ENCODE measurements around the gene HSPA12A.

HSPA12A gene

DNA sequence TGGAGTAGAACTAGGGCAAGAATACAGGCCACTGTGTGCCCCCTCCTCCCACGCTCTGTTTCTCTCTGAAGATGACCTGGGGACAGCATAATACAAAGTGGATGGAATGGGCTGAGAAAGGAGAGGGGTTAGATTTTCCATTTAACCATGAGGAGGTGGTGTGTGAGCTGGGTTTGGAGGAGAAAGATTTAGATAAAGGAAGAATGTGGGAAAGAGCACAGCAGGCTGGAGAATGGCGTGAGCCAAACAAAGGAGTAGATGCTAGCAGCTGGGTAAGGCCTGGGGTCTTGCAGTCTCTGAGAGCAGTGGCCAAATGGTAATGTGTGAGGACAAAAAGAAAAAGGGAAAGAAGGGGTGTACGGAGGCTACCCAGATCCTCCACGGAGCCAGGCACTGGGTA lies 113.0 kb downstream of the HSPA12A start:
- Histone ChIP-seq H3K9me3 (ENCODE audit: control insufficient read depth, low read length) (no peaks in the 10 kb centered on the region), H3K4me3 (ENCODE audit: extremely low read depth, insufficient read depth, low read length, poor library complexity, severe bottlenecking) (no peak overlapping the region), H3K27ac (ENCODE audit: low read depth, low read length, severe bottlenecking) (no peak overlapping the region), H3K36me3 (ENCODE audit: control insufficient read depth, insufficient read depth, low read length) (no peaks in the 10 kb centered on the region), H3K4me1 (ENCODE audit: control insufficient read depth, insufficient read depth, low read length, poor library complexity, severe bottlenecking) (no peaks in the 10 kb centered on the region)
- WGBS, 2 experiments (ENCODE audit: insufficient coverage in 2 of 2): 68 to 88% methylated on average over 4 of the region's 4 CpGs

DNA sequence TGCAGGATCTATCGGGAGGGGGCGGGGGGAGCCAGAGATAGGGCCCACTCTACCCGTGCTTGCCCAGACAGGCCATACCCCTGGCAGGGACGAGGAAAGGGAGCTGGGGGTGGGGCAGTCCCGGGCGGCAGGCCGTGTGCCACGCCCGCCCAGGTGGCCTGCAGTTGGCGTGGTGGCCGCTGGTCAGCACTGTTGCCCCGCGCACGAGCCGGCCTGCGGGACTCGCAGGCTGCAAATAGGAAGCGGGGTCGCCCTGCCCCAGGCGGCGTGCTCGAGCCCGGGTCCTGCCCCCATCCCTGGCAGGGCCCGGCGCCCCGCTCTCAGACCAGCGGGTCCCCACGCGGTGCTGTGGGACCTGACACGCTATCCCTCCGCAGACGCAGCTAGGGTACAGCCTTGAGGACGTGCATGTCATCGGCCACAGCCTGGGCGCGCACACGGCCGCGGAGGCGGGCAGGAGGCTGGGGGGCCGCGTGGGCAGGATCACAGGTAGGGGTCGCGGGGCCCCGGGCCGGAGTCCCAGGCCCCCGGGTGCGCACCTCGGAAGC lies 114.9 kb downstream of the HSPA12A start:
- WGBS, 2 experiments (ENCODE audit: insufficient coverage in 2 of 2): 40 to 61% methylated on average over 44 to 46 of the region's 49 CpGs
- Histone ChIP-seq H3K4me1 (ENCODE audit: control insufficient read depth, insufficient read depth, low read length, poor library complexity, severe bottlenecking) (no peaks in the 10 kb centered on the region), H3K36me3 (ENCODE audit: control insufficient read depth, insufficient read depth, low read length) (no peaks in the 10 kb centered on the region), H3K4me3 (ENCODE audit: extremely low read depth, insufficient read depth, low read length, poor library complexity, severe bottlenecking) (peak overlapping the region; percentile 14), H3K9me3 (ENCODE audit: control insufficient read depth, low read length) (no peaks in the 10 kb centered on the region), H3K27ac (ENCODE audit: low read depth, low read length, severe bottlenecking) (no peak overlapping the region)

DNA sequence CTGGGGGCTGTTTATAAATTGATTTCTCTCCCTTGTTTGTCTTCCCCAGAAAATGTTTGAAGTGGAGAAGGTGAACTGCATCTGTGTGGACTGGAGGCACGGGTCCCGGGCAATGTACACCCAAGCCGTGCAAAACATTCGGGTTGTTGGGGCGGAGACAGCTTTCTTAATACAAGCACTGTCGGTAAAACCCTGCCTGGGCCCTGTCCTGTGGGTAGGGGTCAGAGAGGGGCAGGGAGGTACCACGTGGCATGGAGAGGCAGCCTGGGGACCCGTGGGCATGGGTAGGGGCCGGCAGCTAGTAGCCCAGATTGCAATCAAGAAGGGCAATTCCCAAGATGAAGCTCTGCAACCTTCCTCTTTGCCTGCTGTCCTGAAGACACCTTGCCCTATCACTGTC lies 115.6 kb downstream of the HSPA12A start:
- no peaks in the 10 kb centered on the region for H3K4me1 ChIP-seq (ENCODE audit: control insufficient read depth, insufficient read depth, low read length, poor library complexity, severe bottlenecking)
- WGBS, 2 experiments (ENCODE audit: insufficient coverage in 2 of 2): 82 to 90% methylated on average over 8 to 9 of the region's 9 CpGs
- H3K27ac ChIP-seq (ENCODE audit: low read depth, low read length, severe bottlenecking): no peak overlapping the region
- no peaks in the 10 kb centered on the region for H3K9me3 ChIP-seq (ENCODE audit: control insufficient read depth, low read length)
- H3K4me3 ChIP-seq (ENCODE audit: extremely low read depth, insufficient read depth, low read length, poor library complexity, severe bottlenecking): no peak overlapping the region
- no peaks in the 10 kb centered on the region for H3K36me3 ChIP-seq (ENCODE audit: control insufficient read depth, insufficient read depth, low read length)

DNA sequence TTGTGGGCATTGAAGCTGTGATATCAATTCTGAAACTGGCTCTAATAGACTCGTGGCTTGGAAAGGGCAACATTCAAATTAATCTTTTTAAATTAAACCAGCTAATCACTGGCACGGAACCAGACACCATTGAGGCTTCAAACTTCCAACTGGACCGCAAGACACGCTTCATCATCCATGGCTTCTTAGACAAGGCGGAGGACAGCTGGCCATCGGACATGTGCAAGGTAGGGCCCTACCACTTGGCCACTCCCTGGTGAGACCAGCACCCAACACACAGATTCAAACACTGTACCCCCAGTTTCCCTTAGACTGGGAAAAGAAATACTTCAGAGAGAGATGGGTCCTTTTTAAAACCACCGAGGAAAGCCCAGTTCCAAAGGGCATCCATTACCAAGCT lies 116.5 kb downstream of the HSPA12A start:
- Histone ChIP-seq H3K4me1 (ENCODE audit: control insufficient read depth, insufficient read depth, low read length, poor library complexity, severe bottlenecking) (no peaks in the 10 kb centered on the region), H3K36me3 (ENCODE audit: control insufficient read depth, insufficient read depth, low read length) (no peaks in the 10 kb centered on the region), H3K9me3 (ENCODE audit: control insufficient read depth, low read length) (no peaks in the 10 kb centered on the region), H3K27ac (ENCODE audit: low read depth, low read length, severe bottlenecking) (no peak overlapping the region), H3K4me3 (ENCODE audit: extremely low read depth, insufficient read depth, low read length, poor library complexity, severe bottlenecking) (no peak overlapping the region)
- WGBS, 2 experiments (ENCODE audit: insufficient coverage in 2 of 2): 87 to 92% methylated on average over 5 to 7 of the region's 7 CpGs

DNA sequence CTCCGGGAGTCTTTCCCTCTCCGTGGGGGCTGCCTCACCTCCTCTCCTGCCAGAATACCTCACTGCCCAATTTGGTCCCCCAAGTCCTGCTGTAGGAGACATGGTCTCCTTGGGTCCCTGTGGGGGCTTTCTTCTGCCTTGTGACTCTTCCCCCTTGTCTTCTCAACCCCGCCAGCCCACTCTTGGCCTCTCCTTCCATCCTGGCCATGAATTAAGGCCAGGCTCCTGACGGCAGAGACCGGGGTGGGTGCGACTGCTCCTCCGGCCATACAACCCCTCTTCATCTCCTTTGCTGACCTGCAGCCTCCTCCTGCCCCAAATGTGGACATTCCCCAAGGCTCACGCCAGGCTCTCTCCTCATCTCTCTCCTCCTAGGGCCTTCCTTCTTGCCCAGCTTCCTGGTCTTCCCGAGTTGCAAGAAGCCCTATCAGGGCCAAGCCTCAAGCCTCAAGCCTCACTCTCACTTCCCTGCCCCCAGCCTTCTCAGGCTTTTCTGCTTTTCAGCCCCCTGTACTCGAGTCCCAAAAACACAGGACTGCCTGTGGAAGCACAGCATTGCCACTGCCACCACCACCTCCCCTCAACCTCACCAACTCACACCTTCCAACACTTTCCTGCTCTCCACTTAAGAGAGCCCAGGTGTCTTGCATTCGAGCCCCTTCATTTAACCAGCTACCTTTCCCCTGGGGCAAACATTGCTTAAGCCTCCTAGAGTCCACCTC lies 120.3 kb downstream of the HSPA12A start:
- H3K27ac ChIP-seq (ENCODE audit: low read depth, low read length, severe bottlenecking): no peak overlapping the region
- no peaks in the 10 kb centered on the region for H3K9me3 ChIP-seq (ENCODE audit: control insufficient read depth, low read length)
- H3K36me3 ChIP-seq (ENCODE audit: control insufficient read depth, insufficient read depth, low read length): no peaks in the 10 kb centered on the region
- 90 to 95% methylated on average over 10 to 11 of the region's 11 CpGs for WGBS, 2 experiments (ENCODE audit: insufficient coverage in 2 of 2)
- no peak overlapping the region for H3K4me3 ChIP-seq (ENCODE audit: extremely low read depth, insufficient read depth, low read length, poor library complexity, severe bottlenecking)
- H3K4me1 ChIP-seq (ENCODE audit: control insufficient read depth, insufficient read depth, low read length, poor library complexity, severe bottlenecking): no peaks in the 10 kb centered on the region

DNA sequence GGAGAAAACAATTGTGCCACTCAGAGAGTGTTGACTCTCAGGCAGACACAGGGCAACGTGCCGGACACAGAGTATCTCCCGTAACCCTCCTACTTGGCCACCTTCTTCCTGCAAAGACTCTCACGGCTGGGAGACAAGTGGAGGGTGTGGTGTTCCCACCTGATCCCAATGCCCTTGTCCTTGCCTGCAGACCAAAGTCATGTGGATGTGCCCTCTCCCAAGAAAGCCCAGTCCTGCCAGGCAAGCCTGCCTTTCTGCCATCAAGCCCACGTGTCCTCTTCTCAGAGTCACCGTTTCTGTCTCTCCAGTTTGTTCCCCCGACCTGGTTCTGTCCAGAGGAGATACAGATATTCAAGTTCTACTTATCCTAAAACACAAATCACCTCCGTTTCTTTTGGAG lies 120.9 kb downstream of the HSPA12A start:
- Histone ChIP-seq H3K27ac (ENCODE audit: low read depth, low read length, severe bottlenecking) (no peak overlapping the region), H3K36me3 (ENCODE audit: control insufficient read depth, insufficient read depth, low read length) (no peaks in the 10 kb centered on the region), H3K4me1 (ENCODE audit: control insufficient read depth, insufficient read depth, low read length, poor library complexity, severe bottlenecking) (no peaks in the 10 kb centered on the region), H3K9me3 (ENCODE audit: control insufficient read depth, low read length) (no peaks in the 10 kb centered on the region), H3K4me3 (ENCODE audit: extremely low read depth, insufficient read depth, low read length, poor library complexity, severe bottlenecking) (no peak overlapping the region)
- 90 to 97% methylated on average over 5 to 8 of the region's 8 CpGs for WGBS, 2 experiments (ENCODE audit: insufficient coverage in 2 of 2)

Data from mesodermal cell (in vitro differentiated cells).